Smooth muscle cell of the brain vasculature (primary cell): ENCODE data around the gene AP2A1.
A peak's percentile ranks its signal among the peaks of the same experiment; 100 is the strongest.
"Not testable (repeated sequence)": the region's sequence is repeated elsewhere in the genome, so short reads cannot be mapped to it uniquely, and the experiment has no call there.

ENCODE experiments used
- DNase-seq: peaks from one replicate; pipeline ENCODE4 v3.0.0-alpha.2; 2012; ENCODE audit warnings: low read depth, low spot score

Gene AP2A1

GRCh38 chr19:49766930-49767299 lies at the start of gene AP2A1:
Gene AP2A1 (plus strand): TSS chr19:49767001. CDS start chr19:49767134, 133 bp downstream.
- DNase-seq = no peak

- peak; percentile 40 for DNase-seq
These were observed 48.3 kb upstream of the AP2A1 start for GRCh38 chr19:49718511-49718910.

- no peak for DNase-seq
These were observed 47.8 kb upstream of the AP2A1 start for GRCh38 chr19:49718991-49719390.

GRCh38 chr19:49719420-49719819 lies 47.4 kb upstream of the AP2A1 start:
- DNase-seq = not testable (repeated sequence)

GRCh38 chr19:49727217-49728030 lies 39.4 kb upstream of the AP2A1 start:
- DNase-seq = no peak

- DNase-seq = no peak
These were observed 36.6 kb upstream of the AP2A1 start for GRCh38 chr19:49730166-49730565.

- no peak for DNase-seq
These were observed 28.5 kb upstream of the AP2A1 start for GRCh38 chr19:49738268-49738667.

GRCh38 chr19:49739098-49739497 lies 27.7 kb upstream of the AP2A1 start:
- DNase-seq = no peak

GRCh38 chr19:49739933-49740332 lies 26.9 kb upstream of the AP2A1 start:
- no peak for DNase-seq

- DNase-seq = no peak
These were observed 25.5 kb upstream of the AP2A1 start for GRCh38 chr19:49741210-49741844.

GRCh38 chr19:49744946-49745381 lies 21.8 kb upstream of the AP2A1 start:
- no peak for DNase-seq

- DNase-seq = no peak
These were observed 20.4 kb upstream of the AP2A1 start for GRCh38 chr19:49746206-49746958.

GRCh38 chr19:49749055-49749716 lies 17.6 kb upstream of the AP2A1 start:
- DNase-seq = no peak

GRCh38 chr19:49749771-49750170 lies 17.0 kb upstream of the AP2A1 start:
- no peak for DNase-seq

- no peak for DNase-seq
These were observed 14.1 kb upstream of the AP2A1 start for GRCh38 chr19:49752701-49753100.

- DNase-seq = no peak
These were observed 10.8 kb upstream of the AP2A1 start for GRCh38 chr19:49755956-49756355.

GRCh38 chr19:49758292-49758691 lies 8.5 kb upstream of the AP2A1 start:
- DNase-seq = peak; percentile 75

- no peak for DNase-seq
These were observed 5.6 kb upstream of the AP2A1 start for GRCh38 chr19:49761249-49761624.

GRCh38 chr19:49761625-49762311 lies 5.0 kb upstream of the AP2A1 start:
- no peak for DNase-seq

- DNase-seq = no peak
These were observed 3.6 kb upstream of the AP2A1 start, which contains the start of gene TSKS for GRCh38 chr19:49763230-49763629. Gene TSKS (minus strand): TSS chr19:49763306. CDS start chr19:49763247, 59 bp downstream.

GRCh38 chr19:49764341-49764740 lies 2.5 kb upstream of the AP2A1 start:
- no peak for DNase-seq
